Measurements from ENCODE around the gene CTSL. TPM values are rescaled to one million over a fixed set of nuclear protein-coding genes. Genes with fewer than 3 reads are reported as not detected.

The CTSL gene
- polyA plus RNA-seq, 2 of the 4 experiments (the other 2 are of a cell fraction) = 725 to 902 TPM

GRCh38 chr9:87732756-87733155 lies 6.8 kb downstream of the CTSL start:
- Histone ChIP-seq H3K4me1 (peaks cover 31% of the 10 kb centered on the region), H3K4me2 (no peak overlapping the region), H3K27ac (no peak overlapping the region), H3K4me3 (no peak overlapping the region), H3K9me3 (no peaks in the 10 kb centered on the region)
- POLR2A ChIA-PET = interaction anchor here (1.7 kb wide), 1 partner anchor 60 kb away, joined by 9 read pairs; no protein-coding TSS in a partner anchor
- 79% methylated on average over 3 of the region's 3 CpGs for WGBS (ENCODE audit: missing lambda C conversion rate)
- DNase-seq (ENCODE audit: low read depth in 1 of 2, low spot score in 1 of 2) (peak in 1 of 2 experiments; percentile 25), ATAC-seq (peak; percentile 52 to 54; a peak in 5 of 6 replicates), FAIRE-seq (no peak)
- TF ChIP-seq FOXS1 (CRISPR knock-in tag; IDR thresholded peaks at IDR 0.05) (no peak), RARB (CRISPR knock-in tag; IDR thresholded peaks at IDR 0.05) (0 out of 2 replicates have a peak, but pooled peaks have one; percentile 12)
- CTCF ChIA-PET = interaction anchor here (0.7 to 1.6 kb wide), 3 partner anchors 10 to 49 kb away, joined by 3 to 7 read pairs (median 3); no protein-coding TSS in a partner anchor

DNA sequence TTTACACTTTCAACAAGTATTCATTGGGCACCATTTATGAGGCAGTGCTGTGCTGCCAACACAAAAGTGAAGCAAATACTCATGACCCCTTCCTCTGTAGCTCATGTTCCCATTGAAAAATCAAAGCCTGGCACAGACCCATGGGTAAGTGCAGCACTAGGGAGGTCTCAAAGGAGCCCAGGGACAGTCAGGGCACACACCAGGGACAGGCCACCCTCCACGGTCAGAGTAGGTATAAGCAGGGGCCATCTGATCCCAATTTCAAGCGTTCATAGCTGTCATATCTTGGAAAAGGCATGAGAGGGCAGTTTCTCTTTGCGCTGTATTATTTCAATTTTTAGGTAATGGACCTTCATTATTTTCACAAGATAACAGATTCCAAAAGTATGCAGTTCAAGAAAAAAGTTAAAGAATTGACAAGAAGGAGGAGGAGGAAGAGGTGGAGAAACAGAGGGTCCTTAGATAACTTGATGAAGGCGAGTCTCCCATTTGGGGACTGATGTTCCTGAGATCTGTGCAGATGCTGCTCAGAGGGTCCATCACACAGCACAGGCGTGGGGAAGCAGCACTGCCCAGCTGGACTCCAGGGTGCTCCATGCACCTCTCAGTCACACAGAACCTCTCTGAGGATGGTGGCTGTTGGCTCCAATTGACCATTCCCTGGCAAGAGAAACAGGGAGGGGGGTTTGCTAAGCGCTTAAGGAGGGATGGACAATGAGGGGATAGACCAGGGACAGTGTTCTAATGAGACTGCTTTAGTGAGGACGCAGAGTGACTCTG lies 7.5 kb downstream of the CTSL start:
- Histone ChIP-seq H3K4me3 (no peak overlapping the region), H3K4me2 (no peak overlapping the region), H3K4me1 (peaks cover 24% of the 10 kb centered on the region; the same call in 1 of the 3 replicates), H3K9me3 (no peaks in the 10 kb centered on the region), H3K27ac (no peak overlapping the region)
- TF ChIP-seq CEBPB (IDR thresholded peaks at IDR 0.05) (no peak), TFCP2L1 (CRISPR knock-in tag; IDR thresholded peaks at IDR 0.05) (no peak), SREBF2 (IDR thresholded peaks at IDR 0.05) (no peak), FOXS1 (CRISPR knock-in tag; IDR thresholded peaks at IDR 0.05) (no peak), NR3C1 (IDR thresholded peaks at IDR 0.05) (no peak), RNF2 (IDR thresholded peaks at IDR 0.05; ENCODE audit: borderline replicate concordance, low read depth) (no peak)
- peak; percentile 69 to 74 for ATAC-seq
- CTCF ChIA-PET = interaction anchor here (1.0 to 1.3 kb wide), 3 partner anchors 10 to 79 kb away, joined by 3 to 4 read pairs (median 4); no protein-coding TSS in a partner anchor
- no peak for FAIRE-seq
- 91% methylated on average over 7 of the region's 7 CpGs for WGBS (ENCODE audit: missing lambda C conversion rate)
- POLR2A ChIA-PET = interaction anchor here (1.1 to 1.7 kb wide), 2 partner anchors 8 to 60 kb away, joined by 8 to 9 read pairs; partner anchors contain the start of gene CTSL
- DNase-seq (ENCODE audit: low read depth in 1 of 2, low spot score in 1 of 2) = no peak

- no peak for TF ChIP-seq ZC3H11A (IDR thresholded peaks at IDR 0.05)
- no peak for TF ChIP-seq RAD21 (conservative IDR thresholded peaks at IDR 0.05 in 1 of 2, IDR thresholded peaks at IDR 0.05 in 1 of 2)
- TF ChIP-seq GATA3 (IDR thresholded peaks at IDR 0.05; ENCODE audit: borderline replicate concordance) = no peak
- no peak for TF ChIP-seq MYC (IDR thresholded peaks at IDR 0.05; ENCODE audit: borderline replicate concordance, low read length)
- Histone ChIP-seq H3K4me3 (no peak overlapping the region), H3K27ac (no peak overlapping the region), H3K4me1 (peaks cover 18% of the 10 kb centered on the region; the same call in 1 of the 3 replicates), H3K4me2 (no peak overlapping the region), H3K9me3 (no peaks in the 10 kb centered on the region)
- CTCF ChIA-PET = interaction anchor here (1.0 to 1.6 kb wide), 4 partner anchors 11 to 78 kb away, joined by 3 to 5 read pairs (median 4); no protein-coding TSS in a partner anchor
- POLR2A ChIA-PET = interaction anchor here (1.1 kb wide), 1 partner anchor 8 kb away, joined by 8 read pairs; the partner anchor contains the start of gene CTSL
- DNase-seq (ENCODE audit: low read depth in 1 of 2, low spot score in 1 of 2) (no peak), FAIRE-seq (no peak), ATAC-seq (no peak)
- WGBS (ENCODE audit: missing lambda C conversion rate) = 69% methylated on average over 2 of the region's 2 CpGs
Measured at GRCh38 chr9:87734106-87734505, 8.2 kb downstream of the CTSL start.

GRCh38 chr9:87739546-87739945 lies 13.6 kb downstream of the CTSL start:
- Histone ChIP-seq H3K27ac (no peak overlapping the region), H3K4me1 (peaks cover 5% of the 10 kb centered on the region; the same call in 1 of the 3 replicates), H3K4me2 (no peak overlapping the region), H3K9me3 (no peaks in the 10 kb centered on the region), H3K4me3 (no peak overlapping the region)
- FAIRE-seq (no peak), ATAC-seq (no peak), DNase-seq (ENCODE audit: low read depth in 1 of 2, low spot score in 1 of 2) (no peak)
- 67% methylated on average over 3 of the region's 3 CpGs for WGBS (ENCODE audit: missing lambda C conversion rate)
- ChIA-PET POLR2A (interaction anchor here (1.2 kb wide), 1 partner anchor 13 kb away, joined by 5 read pairs; the partner anchor contains the start of gene CTSL), CTCF (interaction anchor here (1.3 to 1.7 kb wide), 2 partner anchors 13 to 73 kb away, joined by 3 to 4 read pairs; no protein-coding TSS in a partner anchor)
- TF ChIP-seq TFCP2L1 (CRISPR knock-in tag; IDR thresholded peaks at IDR 0.05) = no peak
- TF ChIP-seq, protein P1, sequence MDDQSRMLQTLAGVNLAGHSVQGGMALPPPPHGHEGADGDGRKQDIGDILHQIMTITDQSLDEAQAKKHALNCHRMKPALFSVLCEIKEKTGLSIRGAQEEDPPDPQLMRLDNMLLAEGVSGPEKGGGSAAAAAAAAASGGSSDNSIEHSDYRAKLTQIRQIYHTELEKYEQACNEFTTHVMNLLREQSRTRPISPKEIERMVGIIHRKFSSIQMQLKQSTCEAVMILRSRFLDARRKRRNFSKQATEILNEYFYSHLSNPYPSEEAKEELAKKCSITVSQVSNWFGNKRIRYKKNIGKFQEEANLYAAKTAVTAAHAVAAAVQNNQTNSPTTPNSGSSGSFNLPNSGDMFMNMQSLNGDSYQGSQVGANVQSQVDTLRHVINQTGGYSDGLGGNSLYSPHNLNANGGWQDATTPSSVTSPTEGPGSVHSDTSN (IDR thresholded peaks at IDR 0.05) = no peak
- TF ChIP-seq NFE2L2 (conservative IDR thresholded peaks at IDR 0.05; ENCODE audit: low read length) = no peak
- no peak for TF ChIP-seq CBX2 (IDR thresholded peaks at IDR 0.05; ENCODE audit: borderline replicate concordance, low read depth)
- no peak for TF ChIP-seq HMGXB4 (CRISPR knock-in tag; IDR thresholded peaks at IDR 0.05; ENCODE audit: borderline replicate concordance)
- TF ChIP-seq RFX5 (IDR thresholded peaks at IDR 0.05) = no peak
- no peak for TF ChIP-seq RCOR1 (IDR thresholded peaks at IDR 0.05; ENCODE audit: low read depth, low read length)
- no peak for TF ChIP-seq EP300 (IDR thresholded peaks at IDR 0.05)
